BE2C (cell line): ENCODE data around the gene TAOK2.
"Not testable (repeated sequence)": the region's sequence is repeated elsewhere in the genome, so short reads cannot be mapped to it uniquely, and the experiment has no call there.

Experiments used
- DNase-seq: peaks from one replicate; pipeline ENCODE4 v3.0.0-alpha.2; 2020
- H3K27me3 ChIP-seq: fragments of 250-450 bp; sonication (Bioruptor Pico); 2 replicates; pipeline ENCODE4 v1.5.1; 2020; ENCODE audit warnings: mild to moderate bottlenecking
- H3K36me3 ChIP-seq: fragments of 250-450 bp; sonication (Bioruptor Pico); 2 replicates; pipeline ENCODE4 v1.5.1; 2020; ENCODE audit warnings: mild to moderate bottlenecking
- H3K4me1 ChIP-seq: fragments of 250-450 bp; sonication (Bioruptor Pico); 2 replicates; pipeline ENCODE4 v1.5.1; 2020
- H3K4me3 ChIP-seq: 2 replicates; pipeline ENCODE4 v1.5.1; 2011; ENCODE audit warnings: low read depth, low read length
- H3K9me3 ChIP-seq: fragments of 250-450 bp; sonication (Bioruptor Pico); 2 replicates; pipeline ENCODE4 v1.5.1; 2020
- TF ChIP-seq, protein P1 (sequence below): IDR thresholded peaks from 2 replicates; pipeline ENCODE4 v1.5.1; 2012; ENCODE audit warnings: mild to moderate bottlenecking, low read depth, low read length

The TAOK2 gene

DNA sequence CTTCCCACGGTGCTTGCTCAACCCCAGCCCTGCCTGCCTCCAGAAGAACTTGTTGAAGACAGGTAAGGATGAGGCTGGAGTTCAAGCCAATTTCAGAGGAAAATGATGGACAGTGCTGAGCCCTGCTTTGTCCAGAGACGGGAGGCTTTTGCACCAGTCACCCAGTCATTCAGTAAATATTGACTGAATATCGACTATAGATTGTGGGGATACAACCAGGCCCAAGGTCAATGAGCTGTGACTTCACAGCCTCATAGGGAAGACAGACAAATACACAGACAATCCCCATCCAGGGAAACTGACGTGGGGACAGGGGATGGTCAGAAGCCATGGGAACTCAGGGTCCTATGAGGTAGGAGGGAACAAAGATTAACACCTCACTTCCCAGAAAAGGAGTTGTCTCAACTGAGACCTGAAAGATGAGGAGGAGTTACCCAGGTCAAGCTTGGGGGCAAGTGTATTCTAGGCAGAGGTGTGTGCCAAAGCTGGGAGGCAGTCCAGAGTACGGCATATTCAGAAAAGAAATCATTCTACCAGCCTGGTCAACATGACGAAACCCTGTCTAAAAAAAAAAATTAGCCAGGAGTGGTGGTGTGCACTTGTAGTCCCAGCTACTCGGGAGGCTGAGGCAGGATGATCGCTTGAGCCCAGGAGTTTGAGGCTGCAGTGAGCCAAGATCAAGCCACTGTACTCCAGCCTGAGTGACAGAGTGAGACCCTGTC is 43.0 kb downstream of the TAOK2 start:
- Histone ChIP-seq H3K4me1 (no peaks in the 10 kb centered on the region), H3K9me3 (no peaks in the 10 kb centered on the region), H3K4me3 (no peak overlapping the region), H3K36me3 (no peaks in the 10 kb centered on the region), H3K27me3 (no peaks in the 10 kb centered on the region)
- no peak for DNase-seq
- TF ChIP-seq, protein P1, sequence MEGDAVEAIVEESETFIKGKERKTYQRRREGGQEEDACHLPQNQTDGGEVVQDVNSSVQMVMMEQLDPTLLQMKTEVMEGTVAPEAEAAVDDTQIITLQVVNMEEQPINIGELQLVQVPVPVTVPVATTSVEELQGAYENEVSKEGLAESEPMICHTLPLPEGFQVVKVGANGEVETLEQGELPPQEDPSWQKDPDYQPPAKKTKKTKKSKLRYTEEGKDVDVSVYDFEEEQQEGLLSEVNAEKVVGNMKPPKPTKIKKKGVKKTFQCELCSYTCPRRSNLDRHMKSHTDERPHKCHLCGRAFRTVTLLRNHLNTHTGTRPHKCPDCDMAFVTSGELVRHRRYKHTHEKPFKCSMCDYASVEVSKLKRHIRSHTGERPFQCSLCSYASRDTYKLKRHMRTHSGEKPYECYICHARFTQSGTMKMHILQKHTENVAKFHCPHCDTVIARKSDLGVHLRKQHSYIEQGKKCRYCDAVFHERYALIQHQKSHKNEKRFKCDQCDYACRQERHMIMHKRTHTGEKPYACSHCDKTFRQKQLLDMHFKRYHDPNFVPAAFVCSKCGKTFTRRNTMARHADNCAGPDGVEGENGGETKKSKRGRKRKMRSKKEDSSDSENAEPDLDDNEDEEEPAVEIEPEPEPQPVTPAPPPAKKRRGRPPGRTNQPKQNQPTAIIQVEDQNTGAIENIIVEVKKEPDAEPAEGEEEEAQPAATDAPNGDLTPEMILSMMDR, result no peak

DNA sequence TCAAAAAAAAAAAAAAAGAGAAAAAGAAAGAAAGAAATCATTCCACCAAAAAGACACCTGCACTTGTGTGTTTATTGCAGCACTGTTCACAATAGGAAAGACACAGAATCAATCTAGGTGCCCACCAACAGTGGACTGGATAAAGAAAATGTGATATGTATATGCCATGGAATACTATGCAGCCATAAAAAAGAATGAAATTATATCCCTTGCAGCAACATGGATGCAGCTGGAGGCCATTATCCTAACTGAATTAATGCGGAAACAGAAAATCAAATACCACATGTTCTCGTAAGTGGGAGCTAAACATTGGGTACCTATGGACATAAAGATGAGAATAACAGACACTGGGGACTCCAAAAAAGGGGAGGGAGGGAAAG is 43.6 kb downstream of the TAOK2 start:
- H3K9me3 ChIP-seq, result no peaks in the 10 kb centered on the region
- H3K4me1 ChIP-seq, result no peaks in the 10 kb centered on the region
- no peak overlapping the region for H3K4me3 ChIP-seq
- no peaks in the 10 kb centered on the region for H3K36me3 ChIP-seq
- no peak for DNase-seq
- TF ChIP-seq, protein P1, result no peak
- H3K27me3 ChIP-seq, result no peaks in the 10 kb centered on the region

DNA sequence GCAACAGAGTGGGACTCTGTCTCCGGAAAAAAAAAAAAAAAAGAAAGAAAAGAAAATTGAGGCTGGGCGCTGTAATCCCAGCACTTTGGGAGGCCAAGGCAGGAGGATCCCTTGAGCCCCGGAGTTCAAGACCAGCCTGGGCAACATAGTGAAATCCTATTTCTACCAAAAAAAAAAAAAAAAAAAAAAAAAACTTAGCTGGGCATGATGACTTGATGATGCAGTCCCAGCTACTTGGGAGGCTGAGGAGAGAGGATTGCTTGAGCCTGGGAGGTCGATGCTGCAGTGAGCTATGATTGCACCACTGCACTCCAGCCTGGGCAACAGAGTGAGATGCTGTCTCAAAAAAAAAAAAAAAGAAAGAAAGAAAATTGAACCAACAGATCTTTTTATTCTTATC is 44.3 kb downstream of the TAOK2 start:
- not testable (repeated sequence) for H3K4me3 ChIP-seq, H3K4me1 ChIP-seq

DNA sequence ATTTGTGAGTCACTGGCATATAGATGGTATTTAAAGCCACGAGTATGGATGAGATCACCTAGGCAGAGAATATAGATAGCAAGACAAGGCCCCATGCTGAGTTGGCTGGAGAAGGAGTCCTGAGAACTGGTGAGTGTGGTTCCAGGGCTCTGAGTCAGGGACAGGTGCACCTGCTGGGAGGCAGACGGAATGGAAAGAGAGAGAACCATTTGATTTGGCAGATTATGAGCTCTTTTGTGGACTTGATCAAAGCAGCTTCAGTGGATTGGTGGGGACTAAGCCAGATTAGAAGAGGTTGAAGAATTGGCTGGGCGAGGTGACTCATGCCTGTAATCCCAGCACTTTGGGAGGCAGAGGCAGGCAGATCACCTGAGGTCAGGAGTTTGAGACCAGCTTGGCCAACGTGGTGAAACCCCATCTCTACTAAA is 45.1 kb downstream of the TAOK2 start:
- H3K9me3 ChIP-seq, result no peaks in the 10 kb centered on the region
- TF ChIP-seq, protein P1, result no peak
- H3K27me3 ChIP-seq, result no peaks in the 10 kb centered on the region
- no peak for DNase-seq
- no peak overlapping the region for H3K4me3 ChIP-seq
- no peaks in the 10 kb centered on the region for H3K36me3 ChIP-seq
- no peaks in the 10 kb centered on the region for H3K4me1 ChIP-seq

More for the DNA sequence above, 44.3 kb downstream of the TAOK2 start:
- not testable (repeated sequence) for DNase-seq, H3K27me3 ChIP-seq, H3K9me3 ChIP-seq, H3K36me3 ChIP-seq

DNA sequence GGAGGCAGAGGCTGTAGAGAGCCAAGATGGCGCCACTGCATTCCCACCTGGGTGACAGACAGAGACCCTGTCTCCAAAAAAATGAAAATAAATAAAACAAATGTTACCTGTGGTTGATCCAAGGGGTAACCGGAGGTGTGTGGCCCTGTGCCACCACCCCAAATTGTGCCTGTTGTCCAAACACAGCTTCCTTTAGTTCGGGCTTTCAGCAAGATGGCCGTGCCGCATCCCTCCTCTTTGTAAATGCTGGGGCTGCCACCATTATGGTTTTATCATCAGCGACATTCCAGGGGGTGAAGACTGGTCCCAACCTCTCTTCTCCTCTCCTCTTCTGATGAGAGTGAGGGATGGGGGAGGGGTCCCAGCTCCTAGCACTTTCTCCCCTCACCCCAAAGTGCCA is 49.2 kb downstream of the TAOK2 start, which contains the start of gene C16orf92:
Gene C16orf92 (plus strand): TSS at position 312 of the 400 bp plus-strand sequence. CDS start 143 bp downstream, outside the sequence.
- TF ChIP-seq, protein P1, result no peak
- Histone ChIP-seq H3K27me3 (no peaks in the 10 kb centered on the region), H3K4me1 (no peaks in the 10 kb centered on the region), H3K9me3 (no peaks in the 10 kb centered on the region), H3K36me3 (no peaks in the 10 kb centered on the region), H3K4me3 (no peak within 1 kb of the TSS)
- no peak for DNase-seq

DNA sequence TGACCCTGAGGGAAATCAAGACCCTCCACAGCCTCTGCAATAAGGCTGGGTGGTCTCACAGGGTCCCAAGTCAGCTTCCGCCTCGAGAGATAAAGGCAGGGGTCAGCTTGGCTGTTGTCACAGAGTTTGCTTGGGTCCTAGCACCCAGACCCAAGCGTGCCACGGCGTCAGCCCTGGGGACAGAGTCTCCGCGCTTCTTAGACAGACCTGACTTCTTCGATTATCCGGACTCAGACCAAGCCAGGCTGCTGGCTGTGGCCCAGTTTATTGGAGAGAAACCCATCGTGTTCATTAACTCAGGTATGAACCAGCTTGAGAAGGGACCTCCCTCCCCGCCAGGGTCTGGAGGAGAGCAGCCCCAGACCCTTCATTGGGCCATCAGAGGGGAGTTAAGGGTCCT is 49.9 kb downstream of the TAOK2 start:
- Histone ChIP-seq H3K36me3 (no peaks in the 10 kb centered on the region), H3K4me1 (no peaks in the 10 kb centered on the region), H3K4me3 (no peak overlapping the region), H3K27me3 (no peaks in the 10 kb centered on the region), H3K9me3 (no peaks in the 10 kb centered on the region)
- TF ChIP-seq, protein P1, result no peak
- no peak for DNase-seq
